Astrocyte (in vitro differentiated cells and primary cell): Measurements from ENCODE around the gene FCN1. TPM values are rescaled to one million over a fixed set of nuclear protein-coding genes. Genes with fewer than 3 reads are reported as not detected.
A peak's percentile ranks its signal among the peaks of the same experiment; 100 is the strongest.

Experiments
- DNase-seq: peaks from one replicate; pipeline ENCODE4 v3.0.0-alpha.2; 2010; ENCODE audit warnings: low read depth
- FAIRE-seq: peaks from 2 replicates; lab custom pipeline; 2011; peaks lifted over from hg19 to GRCh38; lab: Jason Lieb, UNC
- H2AFZ ChIP-seq: 2 replicates; pipeline ENCODE4 v1.6.0; 2012; ENCODE audit warnings: low read depth, low read length, inconsistent platforms
- H3K27ac ChIP-seq: 2 replicates; pipeline ENCODE4 v1.5.1; 2011; ENCODE audit warnings: low read depth, low read length, inconsistent platforms
- H3K27me3 ChIP-seq: 2 replicates; pipeline ENCODE4 v1.6.0; 2011; ENCODE audit warnings: low read length, inconsistent platforms; ENCODE audit not compliant: insufficient read depth
- H3K36me3 ChIP-seq: 2 replicates; pipeline ENCODE4 v1.5.1; 2011; ENCODE audit warnings: low read length, inconsistent platforms; ENCODE audit not compliant: insufficient read depth
- H3K4me1 ChIP-seq: 2 replicates; pipeline ENCODE4 v1.5.1; 2011; ENCODE audit warnings: low read length, inconsistent platforms; ENCODE audit not compliant: insufficient read depth
- H3K4me2 ChIP-seq: 2 replicates; pipeline ENCODE4 v1.6.0; 2012; ENCODE audit warnings: low read length, inconsistent platforms
- H3K4me3 ChIP-seq: 2 replicates; pipeline ENCODE4 v1.5.1; 2011; ENCODE audit warnings: low read depth, mild to moderate bottlenecking, low read length, inconsistent platforms; ENCODE audit not compliant: insufficient read depth
- H3K79me2 ChIP-seq: 2 replicates; pipeline ENCODE4 v1.6.0; 2012; ENCODE audit warnings: mild to moderate bottlenecking, low read length, inconsistent platforms; ENCODE audit not compliant: insufficient read depth
- H3K9ac ChIP-seq: 2 replicates; pipeline ENCODE4 v1.6.0; 2012; ENCODE audit warnings: mild to moderate bottlenecking, low read length, inconsistent platforms
- H3K9me3 ChIP-seq: 2 replicates; pipeline ENCODE4 v1.5.1; 2012; ENCODE audit warnings: low read depth, mild to moderate bottlenecking, low read length, inconsistent platforms; ENCODE audit not compliant: insufficient read depth
- H4K20me1 ChIP-seq: 2 replicates; pipeline ENCODE4 v1.6.0; 2012; ENCODE audit warnings: low read length, inconsistent platforms; ENCODE audit not compliant: insufficient read depth
- H3K27ac Mint-ChIP-seq: one replicate; pipeline ENCODE4 v1.8.0; 2021; ENCODE audit warnings: mild to moderate bottlenecking, mixed read lengths; ENCODE audit not compliant: unreplicated experiment
- H3K27me3 Mint-ChIP-seq: one replicate; pipeline ENCODE4 v1.8.0; 2021; ENCODE audit warnings: low read depth, mixed read lengths; ENCODE audit not compliant: unreplicated experiment
- H3K36me3 Mint-ChIP-seq: one replicate; pipeline ENCODE4 v1.8.0; 2021; ENCODE audit warnings: low read depth, mixed read lengths; ENCODE audit not compliant: unreplicated experiment
- H3K4me1 Mint-ChIP-seq: one replicate; pipeline ENCODE4 v1.8.0; 2021; ENCODE audit warnings: low read depth, mixed read lengths; ENCODE audit not compliant: unreplicated experiment
- H3K4me3 Mint-ChIP-seq: one replicate; pipeline ENCODE4 v1.8.0; 2021; ENCODE audit warnings: mild to moderate bottlenecking, moderate library complexity, mixed read lengths; ENCODE audit not compliant: unreplicated experiment
- H3K9me3 Mint-ChIP-seq: one replicate; pipeline ENCODE4 v1.8.0; 2021; ENCODE audit warnings: mild to moderate bottlenecking, mixed read lengths; ENCODE audit not compliant: unreplicated experiment
- CTCF ChIP-seq: IDR thresholded peaks from 2 replicates; pipeline ENCODE4 v1.5.1; 2011; ENCODE audit warnings: low read depth, mild to moderate bottlenecking, inconsistent platforms, low read length, moderate library complexity; ENCODE audit not compliant: insufficient read depth
- EZH2 ChIP-seq: IDR thresholded peaks from 2 replicates; pipeline ENCODE4 v1.6.1; 2012; ENCODE audit warnings: mild to moderate bottlenecking, low read length, inconsistent platforms; ENCODE audit not compliant: insufficient read depth
- total RNA-seq: library from RNA; stranded (reverse); gene quantifications from 2 replicates; pipeline ENCODE4 v1.2.1, GENCODE V29; 2021

Gene FCN1
- total RNA-seq, 1 donor from 2014 or later = not detected

GRCh38 chr9:134896834-134897583, 20.7 kb downstream of the FCN1 start:
- H3K9ac ChIP-seq = no peak overlapping the region
- no peaks in the 10 kb centered on the region for H3K9me3 ChIP-seq
- H3K36me3 ChIP-seq = no peaks in the 10 kb centered on the region
- TF ChIP-seq CTCF = no peak
- TF ChIP-seq EZH2 = no peak
- Mint-ChIP-seq H3K27me3 (peaks cover 9% of the 10 kb centered on the region), H3K4me1 (peaks cover 11% of the 10 kb centered on the region), H3K9me3 (peaks cover 18% of the 10 kb centered on the region), H3K4me3 (no peak overlapping the region), H3K27ac (no peak overlapping the region), H3K36me3 (peaks cover 1% of the 10 kb centered on the region)
- peak overlapping the region; percentile 66 for H3K4me2 ChIP-seq
- H3K4me1 ChIP-seq = peaks cover 20% of the 10 kb centered on the region
- no peak overlapping the region for H2AFZ ChIP-seq
- peaks cover 5% of the 10 kb centered on the region for H4K20me1 ChIP-seq
- peaks cover 5% of the 10 kb centered on the region for H3K27me3 ChIP-seq
- H3K27ac ChIP-seq = no peak overlapping the region
- H3K4me3 ChIP-seq = no peak overlapping the region
- DNase-seq (no peak), FAIRE-seq (no peak)
- no peaks in the 10 kb centered on the region for H3K79me2 ChIP-seq

GRCh38 chr9:134895908-134896833, 21.5 kb downstream of the FCN1 start:
- H3K4me1 ChIP-seq = peaks cover 20% of the 10 kb centered on the region
- no peak overlapping the region for H2AFZ ChIP-seq
- H3K4me1 Mint-ChIP-seq = peaks cover 11% of the 10 kb centered on the region
- H3K27me3 Mint-ChIP-seq = peaks cover 14% of the 10 kb centered on the region
- peaks cover 5% of the 10 kb centered on the region for H3K27me3 ChIP-seq
- TF ChIP-seq EZH2 (no peak), CTCF (no peak)
- no peak overlapping the region for H3K27ac ChIP-seq
- peaks cover 21% of the 10 kb centered on the region for H3K9me3 Mint-ChIP-seq
- peak overlapping the region; percentile 66 for H3K4me2 ChIP-seq
- H3K79me2 ChIP-seq = no peaks in the 10 kb centered on the region
- DNase-seq (peak; percentile 81), FAIRE-seq (no peak)
- no peaks in the 10 kb centered on the region for H3K9me3 ChIP-seq
- no peak overlapping the region for H3K4me3 Mint-ChIP-seq
- H3K27ac Mint-ChIP-seq = no peak overlapping the region
- H3K36me3 Mint-ChIP-seq = peaks cover 1% of the 10 kb centered on the region
- peaks cover 5% of the 10 kb centered on the region for H4K20me1 ChIP-seq
- no peaks in the 10 kb centered on the region for H3K36me3 ChIP-seq
- H3K4me3 ChIP-seq = no peak overlapping the region
- H3K9ac ChIP-seq = no peak overlapping the region
